Amygdala (tissue), 56 donors: ENCODE measurements around the gene SERINC5.

Experiments used
- DNase-seq, 56 donors: peaks; one replicate each; lab custom pipeline; 2025; lab: John Stamatoyannopoulos, UW

The SERINC5 gene

DNA sequence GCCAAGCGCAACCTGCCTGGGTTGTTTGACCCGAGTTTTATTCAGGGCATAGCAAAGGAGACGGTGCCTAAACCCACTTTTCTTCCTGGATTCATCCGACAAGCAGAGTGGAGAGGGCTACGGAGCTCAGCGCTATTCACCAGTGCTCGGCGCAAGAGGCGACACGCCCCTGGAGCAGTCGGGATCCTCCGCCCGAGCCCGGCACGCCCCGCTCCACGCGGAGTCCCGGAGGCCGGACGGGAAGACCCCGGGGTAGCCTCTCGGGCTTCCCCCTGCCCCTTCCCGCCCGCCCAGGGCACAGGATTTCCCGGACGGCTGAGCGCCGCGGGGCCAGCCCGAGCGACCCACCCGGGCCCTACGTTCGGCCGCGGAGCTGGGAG, 427 bp downstream of the SERINC5 start:
- peak in 37 of 56 donors; percentile 19 to 79 (median 52) for DNase-seq

DNA sequence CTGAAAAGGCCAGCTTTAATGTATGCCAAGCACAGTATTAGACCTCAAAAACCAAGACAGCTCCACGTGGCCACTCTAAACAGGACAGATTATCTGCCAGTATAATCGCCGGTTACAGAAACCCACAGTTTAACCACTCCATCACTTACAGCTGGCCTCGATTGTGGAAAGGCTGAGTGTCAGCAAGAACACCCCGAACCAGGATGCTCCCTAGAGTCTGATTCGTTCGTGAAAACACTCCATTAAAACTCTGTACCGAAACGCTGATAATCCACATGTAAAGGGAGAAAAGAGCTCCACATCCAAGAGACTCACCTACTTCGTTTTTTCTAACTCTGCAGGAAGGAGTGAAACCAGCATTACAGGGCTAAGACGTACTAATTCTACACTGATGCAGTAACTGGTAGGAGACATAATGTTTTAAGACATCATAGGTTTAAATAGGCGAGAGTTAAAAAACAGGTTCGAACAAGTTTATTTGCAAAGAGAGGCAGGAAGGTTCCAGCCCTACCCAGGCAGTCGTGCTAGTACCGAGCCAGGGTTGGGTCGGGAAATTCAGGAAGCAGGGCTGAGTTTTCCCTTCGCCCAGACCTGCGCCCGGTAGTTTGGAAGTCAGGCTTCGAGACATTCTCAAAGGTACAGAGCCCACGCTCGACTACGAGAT, 949 bp downstream of the SERINC5 start:
- DNase-seq = peak in 11 of 56 donors; percentile 10 to 69 (median 40)

DNA sequence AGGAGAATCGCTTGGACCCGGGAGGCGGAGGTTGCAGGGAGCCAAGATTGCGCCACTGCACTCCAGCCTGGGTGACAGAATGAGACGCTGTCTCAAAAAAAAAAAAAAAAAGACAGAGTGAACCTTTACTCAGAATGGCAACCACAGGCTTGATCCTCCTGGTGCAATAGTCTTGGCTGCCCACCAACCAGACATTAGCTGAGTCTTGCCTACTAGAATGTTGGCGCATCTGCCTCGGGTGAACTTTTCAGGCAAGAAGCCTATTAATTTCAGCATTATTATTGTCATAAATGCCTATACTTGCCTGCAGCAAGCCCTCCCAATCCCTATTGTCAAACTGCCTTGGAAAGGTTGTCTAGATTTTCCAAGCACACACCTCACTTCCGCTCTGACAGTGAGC, 4.2 kb downstream of the SERINC5 start:
- peak in 2 of 56 donors; percentile 23 to 28 for DNase-seq

DNA sequence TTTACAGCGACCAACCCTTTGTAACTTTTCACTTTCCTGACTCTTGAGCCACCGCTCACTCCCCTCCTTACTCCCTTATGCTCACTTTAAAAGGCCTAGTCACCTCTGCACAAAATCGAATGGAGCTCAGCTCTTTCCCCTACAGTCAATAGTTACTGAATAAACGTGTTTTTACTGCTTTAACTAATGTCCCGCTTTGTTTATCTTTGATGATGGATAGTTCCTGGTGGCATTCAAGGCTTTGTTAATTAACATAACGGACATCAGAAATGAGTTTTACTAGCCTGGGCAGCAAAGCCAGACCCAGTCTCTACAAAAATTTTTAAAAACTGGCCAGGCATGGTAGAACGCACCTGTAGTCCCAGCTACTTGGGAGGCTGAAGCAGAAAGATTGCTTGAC, 5.0 kb downstream of the SERINC5 start:
- DNase-seq = no peak

DNA sequence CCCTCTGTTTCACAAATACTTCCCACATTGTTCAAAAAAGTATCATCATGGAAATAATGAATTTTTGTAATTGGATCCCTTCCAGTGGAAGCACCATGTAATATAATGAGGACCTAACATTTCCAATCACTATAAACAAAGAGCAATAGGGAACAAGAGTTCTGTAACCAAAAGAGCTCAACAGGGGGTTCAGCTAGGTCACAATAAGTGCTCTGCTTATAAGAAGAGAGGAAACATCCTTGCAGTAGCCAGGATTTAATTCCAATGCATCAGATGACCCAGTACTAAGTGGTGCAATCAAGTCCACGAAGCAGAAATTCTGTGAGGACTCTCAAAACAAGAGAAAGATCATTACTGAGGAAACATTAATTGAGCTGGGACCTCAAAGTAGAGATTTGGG, 5.9 kb downstream of the SERINC5 start:
- no peak for DNase-seq

DNA sequence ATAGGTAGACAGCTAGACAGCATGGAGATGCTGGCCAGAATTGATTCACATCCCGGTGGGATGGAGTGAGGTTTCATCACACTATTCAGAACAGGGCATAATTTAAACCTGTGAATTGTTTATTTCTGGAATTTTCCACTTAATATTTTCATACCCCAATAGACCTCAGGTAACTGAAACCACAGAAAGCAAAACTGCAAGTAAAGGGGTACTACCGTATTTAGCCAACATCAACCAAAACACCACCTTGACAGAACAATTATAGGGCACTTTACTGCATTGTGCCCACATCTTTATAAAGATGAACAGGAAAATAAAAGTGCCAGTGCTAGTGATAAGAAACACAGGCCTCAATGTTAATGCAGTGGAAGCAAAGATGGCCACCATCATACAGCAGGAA, 7.5 kb downstream of the SERINC5 start:
- no peak for DNase-seq

DNA sequence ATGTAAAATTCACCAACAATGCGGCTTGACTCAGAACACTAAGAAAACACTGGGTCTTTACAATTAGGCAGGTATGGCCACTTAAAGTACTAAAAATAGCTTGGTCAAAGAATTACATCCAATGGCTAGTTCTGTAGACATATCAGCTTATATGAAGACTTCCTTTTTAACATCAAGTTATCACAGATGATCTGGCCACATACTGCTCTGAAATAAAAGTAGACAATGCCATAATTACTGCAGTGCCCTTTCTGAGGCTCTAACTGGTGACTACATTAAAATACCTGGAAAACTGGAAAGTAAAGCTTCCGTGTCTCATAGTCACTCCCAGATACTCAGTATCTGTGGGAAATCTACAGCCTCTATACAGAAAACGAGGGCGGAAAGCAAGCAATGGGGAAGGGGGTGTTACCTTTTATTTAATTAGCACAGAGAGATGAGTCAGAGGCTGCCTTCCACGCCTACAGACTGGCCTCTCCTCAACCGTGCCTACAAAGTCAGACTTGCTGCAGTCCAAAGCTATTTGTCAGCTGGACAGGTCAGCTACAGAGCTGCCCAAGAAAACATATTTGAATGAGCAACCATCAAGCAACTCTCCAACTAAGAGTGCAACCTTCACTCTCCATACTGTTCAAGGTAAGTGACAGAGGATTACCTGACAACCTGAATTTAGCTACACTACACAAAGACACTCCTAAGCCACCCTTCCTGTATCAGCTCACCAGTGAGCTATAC, 8.7 kb downstream of the SERINC5 start:
- DNase-seq = peak in 3 of 56 donors; percentile 4 to 9 (median 8)

DNA sequence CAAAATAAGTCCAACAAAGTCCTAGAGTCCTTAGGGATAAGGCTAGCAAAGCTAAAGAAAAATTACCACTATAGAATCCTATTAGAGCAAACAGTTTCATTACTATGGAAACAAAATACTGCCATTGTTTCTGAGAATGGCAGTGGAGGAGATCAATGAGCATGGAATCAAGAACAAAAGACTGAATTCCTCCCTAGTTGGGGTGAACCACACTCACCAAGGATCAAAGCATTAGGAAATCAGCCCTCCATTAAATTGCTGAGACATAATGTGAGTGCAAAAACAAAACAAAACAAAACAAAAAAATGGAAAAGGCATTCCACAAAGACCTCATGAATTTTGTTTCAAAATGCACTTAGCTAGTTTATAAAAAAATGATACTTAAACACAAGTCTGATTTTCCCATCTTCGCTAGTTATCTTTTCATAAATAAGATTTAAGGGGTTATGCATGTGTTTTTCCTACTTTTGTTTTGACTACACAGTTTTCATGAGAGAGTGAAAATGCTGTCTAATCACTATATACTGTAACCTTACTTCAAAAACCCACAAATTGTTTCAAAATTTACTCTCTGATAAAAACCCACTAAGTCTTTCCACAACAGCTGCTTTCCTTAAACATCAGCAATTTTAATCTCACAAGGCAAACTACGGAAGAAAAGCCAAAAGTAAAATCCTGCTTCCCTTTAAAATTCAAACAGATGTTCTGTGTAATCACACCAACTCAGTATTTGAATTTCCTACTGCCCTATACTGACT, 9.7 kb downstream of the SERINC5 start:
- DNase-seq = no peak

DNA sequence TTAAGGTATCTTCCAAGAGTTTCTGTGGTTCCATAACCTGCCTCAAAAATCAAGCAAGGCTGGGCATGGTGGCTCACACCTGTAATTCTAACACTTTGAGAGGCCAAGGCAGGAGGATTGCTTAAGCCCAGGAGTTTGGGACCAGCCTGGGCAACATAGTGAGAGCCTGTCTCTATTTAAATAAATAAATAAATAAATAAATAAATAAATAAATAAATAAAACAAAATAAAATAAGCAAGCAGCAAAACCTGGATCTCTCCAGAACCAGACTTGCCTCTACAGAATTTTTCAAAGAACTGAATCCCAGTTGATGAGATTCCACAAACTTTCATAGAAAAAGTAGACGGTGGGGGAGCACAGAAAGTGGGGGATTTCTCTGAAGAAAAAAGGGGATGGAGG, 12.3 kb downstream of the SERINC5 start:
- no peak for DNase-seq

DNA sequence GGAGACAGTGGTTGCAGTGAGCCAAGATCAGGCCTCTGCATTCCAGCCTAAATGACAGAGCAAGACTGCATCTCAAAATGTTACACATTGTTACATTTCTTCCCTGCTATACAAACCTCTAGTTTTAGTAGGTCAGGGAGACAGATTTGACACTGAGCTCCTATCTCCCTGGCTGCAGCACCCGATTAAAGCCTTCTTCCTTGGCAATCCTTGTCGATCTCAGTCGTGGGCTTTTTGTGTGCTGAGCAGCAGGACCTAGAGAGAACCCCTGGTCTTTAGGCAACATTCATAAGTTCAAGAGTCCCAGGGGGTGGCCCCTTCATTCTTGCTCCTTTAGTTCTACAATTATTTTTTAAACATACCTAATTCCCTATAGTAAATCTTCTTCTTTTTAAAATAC, 13.0 kb downstream of the SERINC5 start:
- no peak for DNase-seq

DNA sequence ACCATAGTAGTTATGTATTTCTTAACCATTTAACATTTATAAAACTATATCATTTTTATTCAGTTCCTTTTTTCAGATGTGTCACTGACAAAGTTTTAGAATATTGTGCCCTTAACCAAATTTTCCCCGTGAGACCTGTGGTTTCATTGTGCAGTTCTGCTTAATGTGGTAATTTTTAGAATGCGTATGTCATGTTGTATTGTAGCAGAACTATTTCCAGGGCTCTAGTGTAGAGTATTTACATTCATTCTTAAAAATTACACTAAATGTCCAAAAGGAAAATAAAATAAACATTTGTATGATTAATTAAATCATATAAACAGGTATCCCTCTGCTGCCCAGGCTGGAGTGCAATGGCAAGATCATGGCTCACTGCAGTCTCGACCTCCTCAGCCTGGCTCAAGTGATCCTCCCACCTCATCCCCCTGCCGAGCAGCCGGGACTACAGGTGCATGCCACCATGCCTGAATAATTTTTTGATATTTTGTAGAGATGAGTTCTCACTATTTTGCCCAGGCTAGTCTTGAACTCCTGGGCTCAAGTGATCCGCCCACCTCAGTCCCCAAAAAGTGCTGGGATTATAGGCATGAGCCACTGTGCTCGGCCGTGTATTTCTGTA, 15.4 kb downstream of the SERINC5 start:
- no peak for DNase-seq

DNA sequence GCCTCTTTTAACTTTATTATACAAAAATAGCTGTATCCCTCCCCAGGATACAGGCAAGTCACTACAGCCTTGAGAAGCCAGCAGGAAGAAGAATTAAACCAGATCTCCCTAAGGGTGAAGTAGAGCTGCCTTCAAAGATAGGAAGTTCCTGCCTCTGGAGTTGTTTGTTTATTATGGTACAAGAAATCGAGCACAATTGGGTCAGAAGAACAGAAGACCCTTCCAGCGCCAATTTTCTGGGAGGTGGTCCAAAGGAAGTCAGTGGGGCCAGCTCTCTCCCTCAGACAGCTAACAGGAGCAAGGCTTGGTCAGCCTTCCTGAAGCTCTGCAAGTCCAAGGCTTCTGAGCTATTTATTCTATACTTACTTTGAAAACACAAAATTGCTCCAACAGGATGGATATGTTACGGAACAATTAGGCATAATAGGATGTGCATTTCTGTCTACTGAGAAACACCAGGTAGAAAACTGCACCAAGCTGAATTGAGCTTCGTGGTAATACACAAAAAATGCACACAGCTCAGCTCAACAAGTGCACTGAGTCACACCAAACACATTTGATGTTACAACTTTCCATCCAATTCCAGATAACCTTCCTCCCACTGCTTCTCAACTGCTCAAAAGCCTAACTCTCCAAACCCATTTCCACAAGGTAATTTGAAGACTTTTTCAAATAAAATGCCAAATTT, 16.0 kb downstream of the SERINC5 start:
- peak in 6 of 56 donors; percentile 5 to 33 (median 16) for DNase-seq

DNA sequence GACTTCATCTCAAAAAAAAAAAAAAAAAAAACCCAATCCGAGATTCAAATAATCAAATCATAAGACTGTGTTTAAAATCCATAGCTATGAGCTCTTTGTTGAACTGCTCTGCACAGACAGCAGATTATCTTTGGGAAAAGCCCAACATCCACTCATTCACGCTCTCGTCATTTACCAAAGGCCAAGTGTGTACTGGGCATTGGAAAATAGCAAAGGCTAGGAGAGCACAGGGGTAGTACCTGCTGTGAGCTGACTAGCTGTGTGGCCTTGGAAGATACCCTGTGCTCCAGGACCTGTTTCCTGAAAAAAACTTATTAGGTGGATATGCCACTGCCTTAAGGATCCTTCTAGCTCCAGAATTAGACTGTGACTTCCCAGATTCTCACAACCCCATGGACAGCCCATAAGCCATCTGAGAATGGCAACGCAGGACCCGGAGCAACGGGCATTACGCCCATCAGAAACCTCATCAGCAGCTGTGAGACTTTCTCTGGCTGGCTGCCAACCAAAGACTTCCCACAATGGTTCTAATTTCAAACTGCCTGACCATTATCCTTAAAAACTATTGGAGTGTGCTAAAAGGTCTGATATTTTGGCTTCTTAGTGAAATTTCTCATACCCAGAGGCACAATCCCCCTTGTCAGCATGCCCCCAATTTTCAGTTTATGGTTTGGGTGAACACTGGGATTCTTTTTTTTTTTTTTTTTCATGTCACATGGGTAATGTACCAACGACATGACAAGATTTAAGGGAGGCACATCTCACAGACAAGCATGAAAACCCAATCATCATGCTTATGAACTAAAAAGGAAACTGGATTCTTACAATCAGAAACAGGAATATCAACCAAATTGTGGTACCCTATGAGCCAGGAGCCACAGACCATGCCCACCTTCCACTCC, 16.8 kb downstream of the SERINC5 start:
- DNase-seq = peak in 55 of 56 donors; percentile 12 to 94 (median 61)

DNA sequence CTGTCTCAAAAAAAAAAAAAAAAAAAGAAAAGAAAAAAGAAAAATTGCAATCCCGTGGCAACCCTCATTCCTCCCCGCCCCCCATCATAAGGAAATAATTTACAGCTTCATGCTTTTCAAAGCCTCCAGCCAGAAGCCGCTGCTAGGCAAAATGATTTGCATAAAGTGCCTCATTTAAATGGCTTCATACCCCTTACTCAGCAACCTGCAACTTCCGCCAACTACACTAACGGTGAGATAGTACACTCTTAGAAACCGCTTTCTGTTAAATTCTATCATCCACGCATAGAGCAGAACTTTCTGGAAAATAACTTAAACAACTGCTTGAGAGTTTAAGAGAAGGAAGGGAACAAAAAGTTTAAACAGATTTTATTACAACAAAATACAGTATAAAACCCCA, 17.8 kb downstream of the SERINC5 start:
- no peak for DNase-seq

DNA sequence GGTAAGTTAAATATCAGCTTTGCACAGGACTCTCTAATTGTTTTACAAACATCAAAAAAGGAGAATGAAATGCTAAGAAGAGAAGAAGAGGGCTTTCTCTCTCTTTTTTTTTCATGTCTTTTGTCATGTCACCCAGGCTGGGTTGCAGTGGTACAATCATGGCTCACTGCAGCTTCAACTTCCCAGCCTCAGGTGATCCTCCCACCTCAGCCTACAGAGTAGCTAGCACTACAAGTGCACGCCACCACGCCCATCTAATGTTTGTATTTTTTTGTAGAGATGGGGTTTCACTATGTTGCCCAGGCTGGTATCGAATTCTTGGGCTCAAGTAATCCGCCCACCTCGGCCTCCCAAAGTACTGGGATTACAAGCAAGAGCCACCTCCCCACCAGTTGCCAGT, 18.6 kb downstream of the SERINC5 start:
- no peak for DNase-seq

DNA sequence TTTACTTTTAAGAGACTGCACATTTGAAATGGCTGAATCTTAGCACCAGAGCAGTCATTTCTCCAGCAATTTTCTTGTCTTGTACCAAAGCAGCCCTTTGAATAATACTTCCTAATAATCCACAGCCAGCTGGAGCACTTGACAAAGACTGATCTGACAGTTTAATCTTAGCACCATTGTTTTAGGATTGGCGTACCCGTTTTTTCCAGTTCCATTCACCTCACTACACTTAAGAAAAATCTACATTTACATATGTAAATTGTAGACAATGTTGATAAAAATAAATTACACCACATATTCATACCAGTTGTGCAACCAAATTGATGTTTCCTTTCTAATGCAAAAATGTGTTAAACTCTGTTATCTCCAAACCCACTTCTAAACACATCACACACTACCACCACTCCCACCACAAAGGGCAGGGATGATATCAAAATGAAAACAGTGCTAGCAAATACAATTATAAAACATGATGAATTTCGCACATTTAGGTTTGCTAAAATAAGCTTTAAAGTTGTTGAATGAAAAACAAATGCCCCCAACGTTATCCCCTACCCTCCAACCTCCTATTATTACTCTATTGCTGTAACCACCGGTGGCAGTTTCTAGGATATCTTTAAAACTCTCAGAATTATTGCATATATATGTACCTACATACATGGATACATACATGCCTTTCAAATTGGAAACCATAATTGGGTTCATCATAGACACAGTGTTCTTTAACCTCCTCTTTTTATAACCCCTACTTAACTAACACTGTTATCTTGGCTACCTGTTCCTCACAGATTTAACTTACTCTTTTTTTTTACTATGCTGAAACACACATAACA, 21.5 kb downstream of the SERINC5 start:
- DNase-seq = no peak

DNA sequence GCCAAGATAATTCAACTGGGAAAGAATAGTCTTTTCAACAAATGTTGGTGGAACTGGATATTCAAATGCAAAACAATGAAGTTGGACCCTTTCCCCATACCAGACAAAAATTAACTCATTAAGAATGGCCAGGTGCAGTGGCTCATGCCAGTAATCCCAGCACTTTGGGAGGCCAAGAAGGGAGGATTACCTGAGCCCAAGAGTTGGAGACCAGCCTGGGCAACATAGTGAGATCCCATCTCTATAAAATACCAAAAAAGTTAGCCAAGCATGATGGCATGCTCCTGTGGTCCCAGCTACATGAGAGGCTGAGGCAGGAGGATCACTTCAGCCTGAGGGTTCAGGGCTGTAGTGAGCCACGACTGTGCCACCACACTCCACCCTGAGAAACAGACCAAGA, 24.2 kb downstream of the SERINC5 start:
- DNase-seq = no peak

DNA sequence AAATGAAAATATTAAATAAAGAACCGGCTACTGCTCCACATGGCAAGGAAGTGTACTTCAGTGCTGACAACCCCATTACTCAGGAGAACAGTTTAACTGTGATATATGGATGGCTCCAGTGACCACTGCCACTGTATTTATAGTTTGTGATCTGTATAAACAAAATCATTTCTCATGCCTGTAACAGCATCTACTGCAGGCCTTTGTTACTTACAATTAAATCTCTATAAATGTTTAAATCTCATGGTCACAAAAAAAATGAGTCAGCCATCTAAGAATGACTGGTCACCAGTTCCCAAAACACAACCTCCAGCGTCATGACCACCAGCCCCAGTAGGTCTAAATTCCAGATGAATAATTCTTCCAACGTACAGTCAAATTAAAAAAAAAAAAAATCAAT, 24.6 kb downstream of the SERINC5 start:
- no peak for DNase-seq
